Type B pancreatic cell (in vitro differentiated cells): ENCODE data around the gene ADD3. TPM values are rescaled to one million over a fixed set of nuclear protein-coding genes. Genes with fewer than 3 reads are reported as not detected.

Experiments
- DNase-seq: peaks from one replicate; pipeline ENCODE4 v3.0.0; 2021; ENCODE audit warnings: mixed read lengths; ENCODE audit not compliant: unreplicated experiment; ENCODE audit errors: extremely low spot score
- H3K27ac Mint-ChIP-seq: 2 replicates; pipeline ENCODE4 v1.8.0; 2021; ENCODE audit warnings: mild to moderate bottlenecking, mixed read lengths
- H3K27me3 Mint-ChIP-seq: 2 replicates; pipeline ENCODE4 v1.8.0; 2021; ENCODE audit warnings: mixed read lengths
- H3K36me3 Mint-ChIP-seq: 2 replicates; pipeline ENCODE4 v1.8.0; 2021; ENCODE audit warnings: mixed read lengths
- H3K4me1 Mint-ChIP-seq: one replicate; pipeline ENCODE4 v1.8.0; 2021; ENCODE audit warnings: mixed read lengths; ENCODE audit not compliant: unreplicated experiment
- H3K4me3 Mint-ChIP-seq: 2 replicates; pipeline ENCODE4 v1.8.0; 2021; ENCODE audit warnings: mild to moderate bottlenecking, mixed read lengths
- H3K9me3 Mint-ChIP-seq: 2 replicates; pipeline ENCODE4 v1.8.0; 2021; ENCODE audit warnings: mixed read lengths
- total RNA-seq: library from RNA; stranded (reverse); gene quantifications from 2 replicates; pipeline ENCODE4 v1.2.1, GENCODE V29; 2021; ENCODE audit warnings: low replicate concordance
- TF ChIP-seq, protein P1 (sequence below): fragments of 200-600 bp; sonication (generic); conservative IDR thresholded peaks from 2 replicates; pipeline ENCODE4 v1.5.0; 2021; ENCODE audit warnings: antibody characterized with exemption, mild to moderate bottlenecking

ADD3 gene
- total RNA-seq, 1 donor from 2014 or later, result 183 TPM

DNA sequence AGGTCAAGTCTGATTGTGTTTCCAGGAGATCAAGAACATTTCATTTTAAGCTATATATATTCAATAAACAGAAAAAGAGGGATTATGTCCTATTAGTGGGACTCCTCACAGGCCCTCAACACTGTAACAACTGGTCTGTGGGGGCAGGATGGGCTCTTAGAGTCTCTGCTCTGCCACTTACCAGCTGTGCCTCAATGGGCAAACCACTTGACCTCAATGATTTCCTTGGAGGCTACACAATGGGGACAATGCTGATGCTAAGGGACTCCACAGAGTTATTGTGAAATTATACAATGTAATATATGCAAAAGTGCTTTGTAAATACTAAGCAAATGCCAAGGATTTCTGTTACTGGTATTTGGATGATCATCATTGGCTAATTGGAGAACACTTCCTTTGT, 166.4 kb downstream of the ADD3 start:
- Mint-ChIP-seq H3K36me3 (no peaks in the 10 kb centered on the region), H3K27ac (no peak overlapping the region), H3K4me1 (peaks cover 19% of the 10 kb centered on the region), H3K9me3 (no peaks in the 10 kb centered on the region), H3K27me3 (peaks cover 24% of the 10 kb centered on the region), H3K4me3 (no peak overlapping the region)
- DNase-seq, result peak; percentile 10
- TF ChIP-seq, protein P1, sequence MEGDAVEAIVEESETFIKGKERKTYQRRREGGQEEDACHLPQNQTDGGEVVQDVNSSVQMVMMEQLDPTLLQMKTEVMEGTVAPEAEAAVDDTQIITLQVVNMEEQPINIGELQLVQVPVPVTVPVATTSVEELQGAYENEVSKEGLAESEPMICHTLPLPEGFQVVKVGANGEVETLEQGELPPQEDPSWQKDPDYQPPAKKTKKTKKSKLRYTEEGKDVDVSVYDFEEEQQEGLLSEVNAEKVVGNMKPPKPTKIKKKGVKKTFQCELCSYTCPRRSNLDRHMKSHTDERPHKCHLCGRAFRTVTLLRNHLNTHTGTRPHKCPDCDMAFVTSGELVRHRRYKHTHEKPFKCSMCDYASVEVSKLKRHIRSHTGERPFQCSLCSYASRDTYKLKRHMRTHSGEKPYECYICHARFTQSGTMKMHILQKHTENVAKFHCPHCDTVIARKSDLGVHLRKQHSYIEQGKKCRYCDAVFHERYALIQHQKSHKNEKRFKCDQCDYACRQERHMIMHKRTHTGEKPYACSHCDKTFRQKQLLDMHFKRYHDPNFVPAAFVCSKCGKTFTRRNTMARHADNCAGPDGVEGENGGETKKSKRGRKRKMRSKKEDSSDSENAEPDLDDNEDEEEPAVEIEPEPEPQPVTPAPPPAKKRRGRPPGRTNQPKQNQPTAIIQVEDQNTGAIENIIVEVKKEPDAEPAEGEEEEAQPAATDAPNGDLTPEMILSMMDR, result no peak

DNA sequence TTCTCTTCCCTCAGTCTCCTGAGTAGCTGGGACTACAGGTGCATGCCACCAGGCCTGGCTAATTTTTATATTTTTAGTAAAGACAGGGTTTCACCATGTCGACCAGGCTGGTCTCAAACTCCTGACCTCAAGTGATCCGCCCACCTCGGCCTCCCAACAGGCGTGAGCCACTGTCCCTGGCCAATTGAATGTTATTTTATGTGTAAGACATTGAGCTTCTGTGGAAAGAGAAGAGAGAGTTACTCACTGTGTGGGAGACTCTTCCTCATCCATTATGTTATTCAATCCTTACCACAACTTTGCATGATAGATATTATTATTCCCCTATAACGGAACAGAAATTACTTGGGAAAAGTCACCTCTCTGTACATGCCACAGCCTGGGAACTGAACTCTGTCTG, 167.0 kb downstream of the ADD3 start:
- no peaks in the 10 kb centered on the region for H3K36me3 Mint-ChIP-seq
- TF ChIP-seq, protein P1, result no peak
- peak; percentile 20 for DNase-seq
- peaks cover 14% of the 10 kb centered on the region for H3K4me1 Mint-ChIP-seq
- H3K4me3 Mint-ChIP-seq, result no peak overlapping the region
- peaks cover 18% of the 10 kb centered on the region for H3K27me3 Mint-ChIP-seq
- no peak overlapping the region for H3K27ac Mint-ChIP-seq
- H3K9me3 Mint-ChIP-seq, result no peaks in the 10 kb centered on the region

DNA sequence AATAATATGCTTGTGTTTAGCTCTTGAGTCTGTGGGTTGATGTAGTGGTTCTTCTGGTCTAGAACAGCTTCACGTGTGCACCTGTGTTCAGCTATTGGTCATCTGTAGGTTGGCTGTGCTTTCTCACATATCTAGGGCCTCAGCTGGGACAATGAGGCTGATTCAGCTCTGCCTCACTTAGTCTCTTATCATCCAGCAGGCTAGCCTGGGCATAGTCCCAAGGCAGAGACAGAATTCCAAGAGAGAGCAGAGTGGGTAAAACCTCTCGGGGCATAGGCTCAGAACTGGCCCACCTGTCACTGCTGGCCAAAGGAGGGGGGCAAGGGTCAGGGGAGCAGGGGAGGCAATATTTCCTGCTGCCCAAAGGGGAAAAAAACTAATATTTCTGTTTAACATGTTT, 167.6 kb downstream of the ADD3 start:
- TF ChIP-seq, protein P1, result no peak
- Mint-ChIP-seq H3K27me3 (peaks cover 13% of the 10 kb centered on the region), H3K36me3 (no peaks in the 10 kb centered on the region), H3K4me1 (peaks cover 10% of the 10 kb centered on the region), H3K9me3 (no peaks in the 10 kb centered on the region), H3K4me3 (no peak overlapping the region), H3K27ac (no peak overlapping the region)
- peak; percentile 32 for DNase-seq

DNA sequence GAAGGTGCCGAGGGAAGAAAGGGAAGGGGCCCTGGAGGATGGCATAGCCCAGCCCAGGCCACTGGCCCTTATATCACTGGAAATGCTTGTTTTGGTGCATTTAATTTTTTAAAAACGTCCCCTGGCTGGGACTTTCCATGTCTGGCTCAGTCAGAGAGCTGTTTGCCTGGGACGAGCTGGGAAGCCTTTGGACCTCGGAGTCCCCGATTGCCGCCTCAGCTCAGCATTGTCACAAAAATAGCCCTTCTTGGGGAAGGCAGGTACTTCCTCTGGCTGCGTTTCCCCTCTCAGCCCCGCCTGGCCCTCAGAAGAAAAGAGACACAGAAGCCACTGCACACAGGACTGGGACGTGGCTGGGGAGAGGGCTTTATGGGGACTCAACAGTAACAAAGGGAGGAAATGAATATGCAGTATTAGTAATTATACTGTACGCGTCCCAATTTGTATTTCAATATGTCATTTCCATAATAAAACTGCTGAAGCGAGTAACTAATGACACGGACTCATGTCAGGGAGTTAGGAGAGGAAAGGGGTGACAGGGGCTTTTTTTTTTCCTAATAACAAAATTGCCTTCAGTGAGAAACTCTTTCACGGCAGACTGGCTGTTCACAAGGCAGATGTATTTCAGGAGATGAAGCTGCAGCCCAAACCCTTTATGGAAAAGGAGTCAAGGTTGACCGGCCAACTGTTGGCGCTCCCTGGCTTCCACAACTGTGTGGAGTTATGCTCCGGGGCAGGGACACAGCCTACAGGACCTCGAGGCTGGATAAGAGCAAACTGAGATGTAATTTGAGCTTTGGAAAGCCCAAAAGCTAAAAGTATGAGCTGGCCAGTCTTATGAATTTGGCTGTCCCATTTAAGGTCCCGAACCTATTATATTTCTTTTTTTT, 168.6 kb downstream of the ADD3 start:
- no peak overlapping the region for H3K4me3 Mint-ChIP-seq
- H3K36me3 Mint-ChIP-seq, result no peaks in the 10 kb centered on the region
- peak; percentile 37 for DNase-seq
- no peaks in the 10 kb centered on the region for H3K9me3 Mint-ChIP-seq
- H3K27me3 Mint-ChIP-seq, result peaks cover 4% of the 10 kb centered on the region
- peaks cover 4% of the 10 kb centered on the region for H3K4me1 Mint-ChIP-seq
- no peak overlapping the region for H3K27ac Mint-ChIP-seq
- TF ChIP-seq, protein P1, result no peak

DNA sequence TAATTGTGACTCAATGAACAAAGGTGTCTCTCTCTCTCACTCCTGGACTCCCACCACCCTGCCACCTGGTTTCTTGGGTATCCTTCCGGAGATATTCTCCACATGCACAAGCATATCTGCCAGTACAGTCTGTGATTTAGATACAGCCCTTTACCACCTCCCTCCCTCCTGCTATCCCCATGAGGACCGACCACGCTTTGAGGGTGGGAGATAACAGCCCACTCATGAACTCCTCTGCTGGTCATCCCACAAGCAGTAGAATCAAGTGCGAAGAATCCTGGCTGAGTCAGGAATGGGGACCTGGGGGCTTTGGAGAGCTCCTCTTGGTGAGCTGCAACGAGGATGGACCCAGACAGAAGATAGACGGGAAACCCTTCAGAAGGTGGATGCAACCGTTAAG, 171.4 kb downstream of the ADD3 start:
- H3K4me1 Mint-ChIP-seq, result peaks cover 4% of the 10 kb centered on the region
- DNase-seq, result peak; percentile 25
- no peaks in the 10 kb centered on the region for H3K36me3 Mint-ChIP-seq
- H3K9me3 Mint-ChIP-seq, result no peaks in the 10 kb centered on the region
- peak overlapping the region; percentile 8 for H3K27ac Mint-ChIP-seq
- H3K4me3 Mint-ChIP-seq, result no peak overlapping the region
- TF ChIP-seq, protein P1, result no peak
- no peaks in the 10 kb centered on the region for H3K27me3 Mint-ChIP-seq
